GM18502 (cell line): Measurements from ENCODE around the gene PLCL2.

Experiments
- ATAC-seq: cut with Tn5 transposase; IDR thresholded peaks from one replicate; pipeline ENCODE4 v1.9.1; 2021; ENCODE audit warnings: mild to moderate bottlenecking; ENCODE audit not compliant: unreplicated experiment, poor library complexity

Gene PLCL2

GRCh38 chr3:16999161-16999560 is 114.4 kb downstream of the PLCL2 start:
- no peak for ATAC-seq

GRCh38 chr3:16999871-17000270 is 115.1 kb downstream of the PLCL2 start:
- no peak for ATAC-seq

GRCh38 chr3:17003457-17003856 is 118.7 kb downstream of the PLCL2 start:
- ATAC-seq = no peak

GRCh38 chr3:17006132-17006852 is 121.5 kb downstream of the PLCL2 start:
- no peak for ATAC-seq

- ATAC-seq = no peak
Observed at GRCh38 chr3:17007284-17007683, 122.5 kb downstream of the PLCL2 start.

- ATAC-seq = no peak
Observed at GRCh38 chr3:17009826-17010225, 125.1 kb downstream of the PLCL2 start.

- no peak for ATAC-seq
Observed at GRCh38 chr3:17011728-17012338, 127.1 kb downstream of the PLCL2 start.

GRCh38 chr3:17013050-17013449 is 128.3 kb downstream of the PLCL2 start:
- ATAC-seq = no peak

GRCh38 chr3:17013571-17013970 is 128.8 kb downstream of the PLCL2 start:
- peak; percentile 89 for ATAC-seq

- ATAC-seq = no peak
Observed at GRCh38 chr3:17014284-17014683, 129.5 kb downstream of the PLCL2 start.

GRCh38 chr3:17014709-17015108 is 130.0 kb downstream of the PLCL2 start:
- ATAC-seq = no peak

- no peak for ATAC-seq
Observed at GRCh38 chr3:17021614-17022013, 136.9 kb downstream of the PLCL2 start.

- peak; percentile 95 for ATAC-seq
Observed at GRCh38 chr3:17023006-17023664, 138.4 kb downstream of the PLCL2 start.

GRCh38 chr3:17025594-17026139 is 140.9 kb downstream of the PLCL2 start:
- no peak for ATAC-seq

- ATAC-seq = no peak
Observed at GRCh38 chr3:17027318-17027717, 142.6 kb downstream of the PLCL2 start.

- ATAC-seq = no peak
Observed at GRCh38 chr3:17028363-17028762, 143.6 kb downstream of the PLCL2 start.

GRCh38 chr3:17030438-17030837 is 145.7 kb downstream of the PLCL2 start:
- ATAC-seq = peak; percentile 73

GRCh38 chr3:17030956-17031652 is 146.3 kb downstream of the PLCL2 start:
- no peak for ATAC-seq

GRCh38 chr3:17032407-17033034 is 147.8 kb downstream of the PLCL2 start:
- no peak for ATAC-seq

GRCh38 chr3:17033516-17034168 is 148.9 kb downstream of the PLCL2 start:
- no peak for ATAC-seq
